K562 (cell line): ENCODE measurements around the gene OSBPL10. TPM values are rescaled to one million over a fixed set of nuclear protein-coding genes. Genes with fewer than 3 reads are reported as not detected.

Experiments
- ATAC-seq: fragments of 200-7000 bp; cut with Tn5 transposase; 3 replicates; pipeline ENCODE4 v1.9.1; 2020; ENCODE audit warnings: moderate library complexity
- BruUV-seq: library from RNA; stranded (reverse); fragments of 400-500 nt; replicated peaks from 2 replicates; lab custom pipeline; 2021; lab: Mats Ljungman, UMichigan
- CTCF ChIA-PET: fragments of 300-600 bp; formaldehyde crosslinking; extraction: SDS; loops from one replicate; lab custom pipeline; 2021; ENCODE audit warnings: low intra/inter-chr PET ratio; lab: Yijun Ruan, JAX
- POLR2A ChIA-PET: fragments of 300-600, 350-650 bp; sonication (Branson Sonifier 250); formaldehyde crosslinking; extraction: SDS; loops from one replicate; lab custom pipeline; 2021; ENCODE audit warnings: antibody characterized with exemption, inconsistent platforms; lab: Yijun Ruan, JAX
- DNase-seq, 4 experiments: peaks; one replicate each; pipeline versions ENCODE4 v3.0.0 to v3.0.0-alpha.2; 2011 to 2018; ENCODE audit warnings: low spot score in 3 of 4, mixed read lengths in 3 of 4; ENCODE audit errors: extremely low read depth in 1 of 4
- FAIRE-seq: peaks from 2 replicates; lab custom pipeline; 2011; peaks lifted over from hg19 to GRCh38; lab: Jason Lieb, UNC
- H2AFZ ChIP-seq: 2 replicates; pipeline ENCODE4 v1.6.0; 2011; ENCODE audit warnings: low read depth, low read length, control low read depth, inconsistent platforms
- H3K27ac ChIP-seq: fragments of 200-600 bp; 3 replicates; pipeline ENCODE4 v1.8.0; 2011; ENCODE audit warnings: low read depth, mild to moderate bottlenecking, control low read depth, inconsistent platforms, low read length, moderate library complexity, mixed read lengths; ENCODE audit errors: extremely low read depth
- H3K27me3 ChIP-seq, 2 experiments: fragments of 300-600 bp in 1 of 2; 2 replicates in 1 of 2; 3 replicates in 1 of 2; pipeline versions ENCODE4 v1.6.0 to v1.8.0; 2011; ENCODE audit warnings: inconsistent platforms in 2 of 2, low read length in 2 of 2, mild to moderate bottlenecking in 1 of 2, mixed read lengths in 1 of 2, moderate library complexity in 1 of 2; ENCODE audit not compliant: control insufficient read depth in 2 of 2, insufficient read depth in 2 of 2
- H3K36me3 ChIP-seq: fragments of 300-600 bp; 3 replicates; pipeline ENCODE4 v1.8.0; 2011; ENCODE audit warnings: mild to moderate bottlenecking, low read length, inconsistent platforms; ENCODE audit not compliant: control insufficient read depth, insufficient read depth
- H3K4me1 ChIP-seq, 2 experiments: fragments of 200-600 bp in 1 of 2; replicated peaks in 1 of 2; 2 replicates in 1 of 2; 3 replicates in 1 of 2; pipeline versions ENCODE4 v1.5.1 to v1.8.0; 2011; ENCODE audit warnings: inconsistent platforms in 2 of 2, low read length in 2 of 2, mild to moderate bottlenecking in 1 of 2, mixed read lengths in 1 of 2, moderate library complexity in 1 of 2; ENCODE audit not compliant: control insufficient read depth in 2 of 2, insufficient read depth in 2 of 2
- H3K4me2 ChIP-seq: 2 replicates; pipeline ENCODE4 v1.6.1; 2011; ENCODE audit warnings: low read length, control low read depth, inconsistent platforms, mixed read lengths; ENCODE audit not compliant: insufficient read depth
- H3K4me3 ChIP-seq: fragments of 200-600 bp; sonication (generic), shearing (Covaris generic); 2 replicates; pipeline ENCODE4 v1.5.1; 2016; ENCODE audit warnings: control low read depth, inconsistent platforms
- H3K79me2 ChIP-seq: fragments of 200-600 bp; 3 replicates; pipeline ENCODE4 v1.8.0; 2011; ENCODE audit warnings: low read length, inconsistent platforms; ENCODE audit not compliant: control insufficient read depth, insufficient read depth
- H3K9ac ChIP-seq, 2 experiments: 2 replicates each; pipeline versions ENCODE4 v1.6.0 to v1.6.1; 2011; ENCODE audit warnings: low read depth in 2 of 2, low read length in 2 of 2, control low read depth in 1 of 2, inconsistent platforms in 1 of 2, mild to moderate bottlenecking in 1 of 2, mixed read lengths in 1 of 2; ENCODE audit not compliant: insufficient read depth in 1 of 2
- H3K9me1 ChIP-seq: one replicate; pipeline ENCODE4 v1.6.0; 2011; ENCODE audit warnings: inconsistent platforms, mild to moderate bottlenecking, low read length, moderate library complexity; ENCODE audit not compliant: control insufficient read depth, insufficient read depth
- H3K9me3 ChIP-seq: replicated peaks from 2 replicates; pipeline ENCODE4 v1.5.1; 2011; ENCODE audit warnings: low read depth, low read length, inconsistent platforms; ENCODE audit not compliant: control insufficient read depth, insufficient read depth
- H4K20me1 ChIP-seq: replicated peaks from 2 replicates; pipeline ENCODE4 v1.6.1; 2011; ENCODE audit warnings: low read length, inconsistent platforms, mixed read lengths; ENCODE audit not compliant: control insufficient read depth, insufficient read depth
- FOXJ2 ChIP-seq: fragments of 200-800 bp; sonication (Bioruptor generic); IDR thresholded peaks from 2 replicates; pipeline ENCODE4 v1.6.1; 2016; ENCODE audit warnings: missing genetic modification characterization, missing compliant biosample characterization
- HDAC8 ChIP-seq: fragments of 450-650 bp; IDR thresholded peaks from 2 replicates; pipeline ENCODE4 v1.6.1; 2016; ENCODE audit warnings: mild to moderate bottlenecking, missing genetic modification characterization, moderate library complexity, missing compliant biosample characterization
- NONO ChIP-seq, 2 experiments: fragments of 200-400 bp in 1 of 2; fragments of 450-650 bp in 1 of 2; formaldehyde crosslinking in 1 of 2; IDR thresholded peaks; 2 replicates each; pipeline ENCODE4 v1.6.1; 2017; ENCODE audit warnings: low read depth in 2 of 2, mild to moderate bottlenecking in 2 of 2, moderate library complexity in 2 of 2, low read length in 1 of 2
- SREBF1 ChIP-seq: fragments of 150-350 bp; IDR thresholded peaks from 2 replicates; pipeline ENCODE4 v1.6.1; 2014; ENCODE audit warnings: antibody characterized with exemption, low read depth, low read length, borderline replicate concordance
- ZSCAN32 ChIP-seq: fragments of 450-650 bp; formaldehyde crosslinking; IDR thresholded peaks from 2 replicates; pipeline ENCODE4 v1.4.0; 2020; ENCODE audit warnings: mild to moderate bottlenecking, moderate library complexity
- in situ Hi-C: fragments of 300-500 bp; cut with MboI; formaldehyde crosslinking; loops from 4 replicates; pipeline ENCODE4 v1.15.0; 2018; ENCODE audit warnings: inconsistent platforms, mixed read lengths
- intact Hi-C: fragments of 100-400 bp; cut with micrococcal nuclease; formaldehyde crosslinking; loops from 2 replicates; pipeline ENCODE4 v1.14.2; 2022
- polyA plus RNA-seq, 8 experiments: library from polyadenylated mRNA; depleted of rRNA in 4 of 8; stranded (reverse) in 5 of 8; unstranded in 3 of 8; fragments of >200 nt; fragmentation: Nextera tagmentation in 2 of 8; fragmentation: Illumina TruSeq in 1 of 8; extraction: Ambion mirVana in 2 of 8; extraction: Trizol in 1 of 8; gene quantifications; 2 replicates each; pipeline versions ENCODE4 v1.2.1 to v1.2.3, GENCODE V29; 2011 to 2014; ENCODE audit warnings: inconsistent platforms in 1 of 8, missing spikeins in 1 of 8
- total RNA-seq, 7 experiments: library from RNA; depleted of rRNA in 6 of 7; stranded (reverse); fragments of >200 nt in 6 of 7; fragmentation: Illumina TruSeq in 2 of 7; extraction: Trizol in 2 of 7; gene quantifications; 2 replicates each; pipeline versions ENCODE4 v1.2.1 to v1.2.3, GENCODE V29; 2011 to 2021; ENCODE audit warnings: low replicate concordance in 1 of 7
- TF ChIP-seq, protein P1 (sequence below), 2 experiments: fragments of 450-650 bp; conservative IDR thresholded peaks; 2 replicates each; pipeline ENCODE4 v1.6.1; 2017; ENCODE audit warnings: mild to moderate bottlenecking in 2 of 2, moderate library complexity in 2 of 2
- TF ChIP-seq, protein P2 (sequence below): fragments of 250-450 bp; sonication (Bioruptor Pico); IDR thresholded peaks from 2 replicates; pipeline ENCODE4 v1.8.0; 2022; ENCODE audit warnings: inconsistent platforms

OSBPL10 gene
- total and polyA plus RNA-seq, 9 of the 15 experiments (the other 6 are each of a cell fraction or from before 2014, with no cell fraction given), result 0.03 to 0.19 (median 0.14) TPM; not detected in 2

DNA sequence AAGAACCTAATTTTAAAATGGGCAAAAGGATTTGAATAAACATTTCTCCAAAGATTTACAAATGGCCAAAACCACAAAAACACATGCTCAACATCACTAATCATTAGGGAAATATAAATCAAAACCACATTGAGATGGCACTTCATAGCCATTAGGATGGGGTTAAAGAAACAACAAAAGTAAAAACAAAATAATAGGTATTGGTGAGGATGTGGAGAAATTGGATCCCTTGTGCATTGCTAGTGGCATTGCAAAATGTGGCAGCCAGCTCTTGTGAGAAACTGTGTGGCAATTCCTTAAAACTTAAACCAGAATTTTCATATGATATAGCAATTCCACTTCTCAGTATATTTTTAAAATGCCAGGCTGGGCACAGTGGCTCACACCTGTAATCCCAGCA, 321.8 kb downstream of the OSBPL10 start:
- BruUV-seq, result no TSS peak
- FAIRE-seq, result no peak
- Histone ChIP-seq H3K27ac (no peak overlapping the region), H3K36me3 (no peaks in the 10 kb centered on the region), H3K9me3 (peaks cover 2% of the 10 kb centered on the region; the same call in 1 of the 2 replicates), H3K79me2 (no peaks in the 10 kb centered on the region), H4K20me1 (no peaks in the 10 kb centered on the region), H3K4me2 (no peak overlapping the region), H3K9ac (no peak overlapping the region), H3K4me1 (no peaks in the 10 kb centered on the region), H3K4me3 (no peak overlapping the region), H2AFZ (no peak overlapping the region), H3K27me3 (peaks cover 0 to 3% of the 10 kb centered on the region in 2 experiments; a peak in 3 of 5 replicates), H3K9me1 (no peaks in the 10 kb centered on the region)
- TF ChIP-seq, protein P1, sequence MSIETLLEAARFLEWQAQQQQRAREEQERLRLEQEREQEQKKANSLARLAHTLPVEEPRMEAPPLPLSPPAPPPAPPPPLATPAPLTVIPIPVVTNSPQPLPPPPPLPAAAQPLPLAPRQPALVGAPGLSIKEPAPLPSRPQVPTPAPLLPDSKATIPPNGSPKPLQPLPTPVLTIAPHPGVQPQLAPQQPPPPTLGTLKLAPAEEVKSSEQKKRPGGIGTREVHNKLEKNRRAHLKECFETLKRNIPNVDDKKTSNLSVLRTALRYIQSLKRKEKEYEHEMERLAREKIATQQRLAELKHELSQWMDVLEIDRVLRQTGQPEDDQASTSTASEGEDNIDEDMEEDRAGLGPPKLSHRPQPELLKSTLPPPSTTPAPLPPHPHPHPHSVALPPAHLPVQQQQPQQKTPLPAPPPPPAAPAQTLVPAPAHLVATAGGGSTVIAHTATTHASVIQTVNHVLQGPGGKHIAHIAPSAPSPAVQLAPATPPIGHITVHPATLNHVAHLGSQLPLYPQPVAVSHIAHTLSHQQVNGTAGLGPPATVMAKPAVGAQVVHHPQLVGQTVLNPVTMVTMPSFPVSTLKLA (conservative IDR thresholded peaks at IDR 0.05), result no peak
- TF ChIP-seq ZSCAN32 (CRISPR knock-in tag) (no peak), NONO (IDR thresholded peaks at IDR 0.05; ENCODE audit: low read depth in 2 of 2, low read length in 1 of 2) (no peak), HDAC8 (no peak), SREBF1 (no peak), FOXJ2 (tag) (no peak)
- TF ChIP-seq, protein P2, sequence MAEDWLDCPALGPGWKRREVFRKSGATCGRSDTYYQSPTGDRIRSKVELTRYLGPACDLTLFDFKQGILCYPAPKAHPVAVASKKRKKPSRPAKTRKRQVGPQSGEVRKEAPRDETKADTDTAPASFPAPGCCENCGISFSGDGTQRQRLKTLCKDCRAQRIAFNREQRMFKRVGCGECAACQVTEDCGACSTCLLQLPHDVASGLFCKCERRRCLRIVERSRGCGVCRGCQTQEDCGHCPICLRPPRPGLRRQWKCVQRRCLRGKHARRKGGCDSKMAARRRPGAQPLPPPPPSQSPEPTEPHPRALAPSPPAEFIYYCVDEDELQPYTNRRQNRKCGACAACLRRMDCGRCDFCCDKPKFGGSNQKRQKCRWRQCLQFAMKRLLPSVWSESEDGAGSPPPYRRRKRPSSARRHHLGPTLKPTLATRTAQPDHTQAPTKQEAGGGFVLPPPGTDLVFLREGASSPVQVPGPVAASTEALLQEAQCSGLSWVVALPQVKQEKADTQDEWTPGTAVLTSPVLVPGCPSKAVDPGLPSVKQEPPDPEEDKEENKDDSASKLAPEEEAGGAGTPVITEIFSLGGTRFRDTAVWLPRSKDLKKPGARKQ (CRISPR knock-in tag), result no peak
- in situ Hi-C loops (no loop called here), intact Hi-C loops (no loop called here)
- ChIA-PET CTCF (no interaction called here), POLR2A (no interaction called here)
- DNase-seq, result no peak
- ATAC-seq, result no peak
